Choroid plexus epithelial cell (primary cell): ENCODE data around the gene PAQR6.

Source experiments
- DNase-seq: peaks from one replicate; pipeline ENCODE4 v3.0.0-alpha.2; 2010; ENCODE audit warnings: low read depth
- H3K4me3 ChIP-seq: 2 replicates; pipeline ENCODE4 v1.5.1; 2011; ENCODE audit warnings: low read depth, mild to moderate bottlenecking, control low read depth, low read length, moderate library complexity
- CTCF ChIP-seq: conservative IDR thresholded peaks from 2 replicates; pipeline ENCODE4 v1.5.1; 2011; ENCODE audit warnings: low read depth, mild to moderate bottlenecking, control low read depth, inconsistent platforms, low read length, moderate library complexity

PAQR6 gene

GRCh38 chr1:156198831-156199349 is 49.0 kb downstream of the PAQR6 start:
- H3K4me3 ChIP-seq, result no peak overlapping the region
- no peak for DNase-seq
- TF ChIP-seq CTCF, result no peak

DNA sequence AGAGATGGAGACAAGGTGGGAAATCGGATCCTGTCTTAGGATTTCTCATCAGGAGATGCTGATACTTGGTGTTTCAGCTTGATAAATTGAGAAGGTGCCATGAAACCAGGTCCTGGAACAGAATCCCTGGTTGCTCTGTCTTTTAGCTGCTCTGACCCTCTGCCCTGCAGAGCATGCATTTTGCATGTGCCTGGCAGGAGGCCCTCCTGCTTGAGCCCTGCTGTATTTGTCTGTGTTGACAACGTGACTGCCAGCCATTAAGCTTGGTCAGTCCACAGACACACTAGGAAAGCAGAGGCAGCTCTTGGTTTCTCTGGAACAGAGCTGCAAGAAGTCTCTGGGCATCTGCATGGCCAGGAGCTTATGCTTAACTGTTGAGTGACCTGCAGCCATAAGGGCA is 51.4 kb downstream of the PAQR6 start:
- no peak overlapping the region for H3K4me3 ChIP-seq
- DNase-seq, result no peak
- TF ChIP-seq CTCF, result no peak

DNA sequence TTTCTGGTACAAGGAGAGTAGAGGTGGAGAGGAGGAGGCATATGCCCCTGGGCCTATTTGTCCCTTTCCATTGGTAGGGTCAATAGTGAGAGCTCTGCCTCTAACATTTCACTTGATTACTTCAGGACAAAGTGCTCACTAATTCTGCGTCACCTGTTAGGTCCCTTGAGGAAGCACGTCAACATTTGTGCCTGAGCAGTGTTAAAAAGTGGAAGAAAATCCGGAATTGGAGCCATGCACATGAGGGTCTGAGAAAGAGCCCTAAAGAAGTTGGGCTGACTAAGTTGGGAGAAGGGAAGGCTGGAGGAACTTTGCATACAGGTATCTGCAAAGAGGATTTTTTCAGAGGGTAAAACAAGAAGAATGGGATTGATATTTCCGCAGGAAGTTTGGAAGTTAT is 52.0 kb downstream of the PAQR6 start:
- H3K4me3 ChIP-seq, result no peak overlapping the region

DNA sequence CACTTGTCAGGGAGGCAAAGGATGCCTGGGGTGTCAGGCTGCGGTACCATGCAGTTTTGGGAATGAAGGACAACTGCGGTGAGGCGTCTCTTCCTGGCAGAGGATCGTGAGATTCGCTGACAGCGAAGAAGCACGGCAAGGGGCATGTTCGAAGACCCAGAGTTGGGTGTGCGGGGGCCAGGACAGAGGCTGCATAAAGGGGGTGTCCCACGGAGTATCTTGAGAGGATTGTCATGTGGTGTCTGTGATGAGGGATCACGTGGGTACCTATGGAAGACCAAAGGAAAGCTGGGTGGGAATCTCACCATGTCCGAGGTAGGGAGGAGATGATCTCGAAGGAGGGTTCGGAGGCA is 53.6 kb downstream of the PAQR6 start:
- no peak for TF ChIP-seq CTCF
- DNase-seq, result peak; percentile 28

More for the DNA sequence above, 52.0 kb downstream of the PAQR6 start:
- DNase-seq, result no peak
- TF ChIP-seq CTCF, result no peak

GRCh38 chr1:156193488-156194299 is 54.2 kb downstream of the PAQR6 start, which contains the start of gene SLC25A44:
TSS of gene SLC25A44 (plus strand) at chr1:156194104. CDS start at chr1:156199848, 5,744 bp downstream.
- peak; percentile 100 for DNase-seq
- TF ChIP-seq CTCF, result peak; percentile 66
- H3K4me3 ChIP-seq, result peak within 1 kb of the TSS; percentile 96

More for the DNA sequence above, 53.6 kb downstream of the PAQR6 start:
- H3K4me3 ChIP-seq, result peak overlapping the region; percentile 96
